HG02763 (cell line): ENCODE results near the gene AK1.

Experiments
- ATAC-seq: cut with Tn5 transposase; IDR thresholded peaks from one replicate; pipeline ENCODE4 v1.9.1; 2021; ENCODE audit warnings: mild to moderate bottlenecking, moderate library complexity; ENCODE audit not compliant: unreplicated experiment

The AK1 gene

GRCh38 chr9:127826253-127826913, 51.1 kb downstream of the AK1 start:
- ATAC-seq, result no peak

GRCh38 chr9:127825319-127826051, 52.0 kb downstream of the AK1 start:
- ATAC-seq, result no peak

- no peak for ATAC-seq
These were observed 55.4 kb downstream of the AK1 start for GRCh38 chr9:127822108-127822507.

GRCh38 chr9:127818574-127818973, 58.9 kb downstream of the AK1 start:
- no peak for ATAC-seq

GRCh38 chr9:127817881-127818434, 59.5 kb downstream of the AK1 start:
- ATAC-seq, result no peak

- no peak for ATAC-seq
These were observed 60.7 kb downstream of the AK1 start for GRCh38 chr9:127816728-127817127.
